Suprapubic skin (tissue), 4 donors: Measurements from ENCODE around the gene DEUP1. TPM values are rescaled to one million over a fixed set of nuclear protein-coding genes. Genes with fewer than 3 reads are reported as not detected.

Experiments used
- DNase-seq, 2 donors: peaks; one replicate each; pipeline ENCODE4 v3.0.0-alpha.2; 2019; ENCODE audit warnings: low spot score in 2 of 2
- H3K27ac ChIP-seq: fragments of 200-600 bp; sonication (generic); one replicate; pipeline ENCODE4 v1.5.1; 2019
- H3K27me3 ChIP-seq: fragments of 200-600 bp; sonication (generic); one replicate; pipeline ENCODE4 v1.5.1; 2019
- H3K36me3 ChIP-seq: fragments of 200-600 bp; sonication (generic); one replicate; pipeline ENCODE4 v1.5.1; 2019
- H3K4me1 ChIP-seq: fragments of 200-600 bp; sonication (generic); one replicate; pipeline ENCODE4 v1.5.1; 2019
- H3K4me3 ChIP-seq: fragments of 200-600 bp; sonication (generic); one replicate; pipeline ENCODE4 v1.5.1; 2019; ENCODE audit warnings: mild to moderate bottlenecking
- H3K9me3 ChIP-seq: fragments of 200-600 bp; sonication (generic); one replicate; pipeline ENCODE4 v1.5.1; 2019
- CTCF ChIP-seq, 2 donors: fragments of 200-600 bp in 1 of 2; fragments of 450-650 bp in 1 of 2; sonication (generic) in 1 of 2; IDR thresholded peaks; one replicate each; pipeline ENCODE4 v1.5.1; 2016 to 2019; ENCODE audit warnings: antibody characterized with exemption in 2 of 2, mild to moderate bottlenecking in 1 of 2, moderate library complexity in 1 of 2
- EP300 ChIP-seq: sonication (generic); formaldehyde crosslinking; IDR thresholded peaks from one replicate; pipeline ENCODE4 v1.6.1; 2017; ENCODE audit warnings: antibody characterized with exemption
- POLR2A ChIP-seq, 2 donors: fragments of 450-650 bp; IDR thresholded peaks; one replicate each; pipeline ENCODE4 v1.6.1; 2017; ENCODE audit warnings: antibody characterized with exemption in 2 of 2, mild to moderate bottlenecking in 2 of 2, moderate library complexity in 2 of 2
- POLR2AphosphoS5 ChIP-seq, 3 donors: sonication (generic); formaldehyde crosslinking; IDR thresholded peaks; one replicate each; pipeline ENCODE4 v1.6.1; 2017; ENCODE audit warnings: antibody characterized with exemption in 3 of 3
- WGBS: methylation state at CpG from one replicate; pipeline ENCODE4 v1.1.5; 2018; 5-methylcytosine and 5-hydroxymethylcytosine counted together
- total RNA-seq, 4 donors: library from RNA; depleted of rRNA; stranded (reverse); fragments of >200 nt; gene quantifications; one replicate each; pipeline ENCODE4 v1.1.0, GENCODE V29; 2016

Gene DEUP1
- total RNA-seq, 4 donors from 2014 or later = not detected

DNA sequence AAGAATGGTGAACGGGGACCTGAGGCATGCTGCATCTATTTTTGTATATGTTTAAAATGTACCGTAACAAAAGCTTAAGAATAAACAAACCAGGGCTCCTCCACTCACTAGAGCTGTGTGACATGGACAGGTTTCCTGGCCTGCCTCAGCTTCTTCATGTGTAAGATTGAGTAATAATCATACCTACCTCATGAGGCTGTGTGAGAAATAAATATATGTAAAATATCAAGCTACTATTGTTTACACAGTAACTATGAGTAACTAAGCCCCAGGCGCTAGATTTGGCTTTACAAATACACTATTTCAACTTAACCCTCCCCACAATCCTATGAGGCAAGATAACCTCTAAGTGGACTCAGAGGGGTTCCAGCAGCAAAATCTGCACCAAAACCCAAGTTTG, 146.3 kb downstream of the DEUP1 start:
- WGBS = 58% methylated on average over 3 of the region's 3 CpGs
- no peak for DNase-seq
- no peak for TF ChIP-seq EP300
- no peak for TF ChIP-seq CTCF (IDR thresholded peaks at IDR 0.05)
- TF ChIP-seq POLR2AphosphoS5 (IDR thresholded peaks at IDR 0.05) = no peak
- Histone ChIP-seq H3K27ac (no peak overlapping the region), H3K4me3 (no peak overlapping the region), H3K9me3 (no peaks in the 10 kb centered on the region), H3K36me3 (peaks cover 6% of the 10 kb centered on the region), H3K27me3 (no peaks in the 10 kb centered on the region), H3K4me1 (peaks cover 8% of the 10 kb centered on the region)

- Histone ChIP-seq H3K4me3 (no peak overlapping the region), H3K27me3 (no peaks in the 10 kb centered on the region), H3K27ac (no peak overlapping the region), H3K36me3 (peaks cover 6% of the 10 kb centered on the region), H3K4me1 (peaks cover 12% of the 10 kb centered on the region), H3K9me3 (no peaks in the 10 kb centered on the region)
- WGBS = 83% methylated on average over 9 of the region's 11 CpGs
- DNase-seq = no peak
- TF ChIP-seq EP300 (no peak), POLR2A (IDR thresholded peaks at IDR 0.05) (no peak), POLR2AphosphoS5 (IDR thresholded peaks at IDR 0.05) (no peak), CTCF (IDR thresholded peaks at IDR 0.05) (no peak)
These were observed 147.2 kb downstream of the DEUP1 start for GRCh38 chr11:93477684-93478234.

GRCh38 chr11:93478841-93479240, 148.3 kb downstream of the DEUP1 start:
- no peaks in the 10 kb centered on the region for H3K9me3 ChIP-seq
- no peaks in the 10 kb centered on the region for H3K27me3 ChIP-seq
- peaks cover 12% of the 10 kb centered on the region for H3K4me1 ChIP-seq
- 92% methylated on average over 14 of the region's 19 CpGs for WGBS
- DNase-seq = no peak
- H3K27ac ChIP-seq = no peak overlapping the region
- H3K4me3 ChIP-seq = no peak overlapping the region
- TF ChIP-seq EP300 (no peak), POLR2AphosphoS5 (IDR thresholded peaks at IDR 0.05) (no peak), POLR2A (IDR thresholded peaks at IDR 0.05) (no peak), CTCF (IDR thresholded peaks at IDR 0.05) (no peak)
- peaks cover 6% of the 10 kb centered on the region for H3K36me3 ChIP-seq

DNA sequence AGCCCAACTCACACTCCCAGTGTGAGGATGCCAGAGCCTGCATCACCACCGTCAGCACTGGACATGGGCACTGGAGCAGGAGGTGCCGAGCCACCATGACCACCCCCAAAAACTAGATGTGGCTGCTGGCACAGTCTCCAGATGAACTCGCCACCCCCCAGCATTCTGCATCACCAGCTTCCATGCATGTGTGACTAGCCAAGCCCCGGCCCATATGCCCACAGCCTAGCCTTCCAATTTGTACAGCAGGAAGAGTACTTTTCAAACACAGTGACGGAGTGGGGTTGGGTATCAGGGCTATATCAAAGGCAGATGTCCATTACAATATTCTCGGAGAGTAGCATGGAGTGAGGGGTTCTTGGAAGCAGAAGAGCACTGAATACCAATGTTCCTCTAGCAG, 149.7 kb downstream of the DEUP1 start:
- peaks cover 17% of the 10 kb centered on the region for H3K4me1 ChIP-seq
- H3K4me3 ChIP-seq = no peak overlapping the region
- no peak for DNase-seq
- no peak for TF ChIP-seq EP300
- TF ChIP-seq POLR2AphosphoS5 (IDR thresholded peaks at IDR 0.05) = no peak
- TF ChIP-seq POLR2A (IDR thresholded peaks at IDR 0.05) = no peak
- no peak for TF ChIP-seq CTCF (IDR thresholded peaks at IDR 0.05)
- no peak overlapping the region for H3K27ac ChIP-seq
- H3K27me3 ChIP-seq = no peaks in the 10 kb centered on the region
- H3K36me3 ChIP-seq = peaks cover 6% of the 10 kb centered on the region
- WGBS = 96% methylated on average over 6 of the region's 6 CpGs
- H3K9me3 ChIP-seq = no peaks in the 10 kb centered on the region

- no peak for TF ChIP-seq POLR2AphosphoS5 (IDR thresholded peaks at IDR 0.05)
- no peak for TF ChIP-seq EP300
- no peak for TF ChIP-seq POLR2A (IDR thresholded peaks at IDR 0.05)
- no peak for TF ChIP-seq CTCF (IDR thresholded peaks at IDR 0.05)
- WGBS = 93% methylated on average over 1 of the region's 1 CpG
- Histone ChIP-seq H3K9me3 (no peaks in the 10 kb centered on the region), H3K27ac (no peak overlapping the region), H3K4me3 (no peak overlapping the region), H3K27me3 (no peaks in the 10 kb centered on the region), H3K4me1 (peaks cover 18% of the 10 kb centered on the region), H3K36me3 (peaks cover 6% of the 10 kb centered on the region)
- no peak for DNase-seq
These were observed 150.2 kb downstream of the DEUP1 start for GRCh38 chr11:93480756-93481155.
